ENCODE measurements around the gene NQO2.
"Not testable (repeated sequence)": the region's sequence is repeated elsewhere in the genome, so short reads cannot be mapped to it uniquely, and the experiment has no call there.

The NQO2 gene

GRCh38 chr6:2992330-2992979 is 7.2 kb upstream of the NQO2 start:
- 100% methylated on average over 5 of the region's 6 CpGs for WGBS
- H3K27ac ChIP-seq (ENCODE audit: low read length, poor library complexity, severe bottlenecking), result no peak overlapping the region

GRCh38 chr6:2993755-2994317 is 5.9 kb upstream of the NQO2 start:
- Histone ChIP-seq H3K36me3 (ENCODE audit: control insufficient read depth in 1 of 2, insufficient read depth in 2 of 2, low read depth in 1 of 2, low read length in 2 of 2) (no peaks in the 10 kb centered on the region), H3K18ac (ENCODE audit: low read depth in 1 of 2, low read length in 2 of 2) (no peak overlapping the region), H2BK5ac (ENCODE audit: low read depth, low read length, poor library complexity, severe bottlenecking) (no peak overlapping the region), H4K8ac (ENCODE audit: low read length) (no peak overlapping the region), H4K91ac (ENCODE audit: low read length) (no peak overlapping the region), H3K27me3 (ENCODE audit: control insufficient read depth in 1 of 2, insufficient read depth in 1 of 2, low read length in 2 of 2) (no peaks in the 10 kb centered on the region), H2BK15ac (ENCODE audit: low read depth, poor library complexity, severe bottlenecking) (no peak overlapping the region), H2AK5ac (ENCODE audit: low read length, severe bottlenecking) (no peak overlapping the region), H3K4ac (ENCODE audit: low read depth in 1 of 2, low read length in 2 of 2) (no peak overlapping the region), H3K27ac (ENCODE audit: low read length, poor library complexity, severe bottlenecking) (no peak overlapping the region), H3K79me1 (replicated peaks; ENCODE audit: low read length, poor library complexity, severe bottlenecking) (peaks cover 5% of the 10 kb centered on the region), H3K4me2 (ENCODE audit: low read length, poor library complexity, severe bottlenecking) (no peak overlapping the region), H2AFZ (ENCODE audit: low read depth, low read length) (no peak overlapping the region), H3K4me1 (ENCODE audit: control insufficient read depth, insufficient read depth, low read depth, low read length) (peaks cover 2% of the 10 kb centered on the region), H3K4me3 (ENCODE audit: insufficient read depth in 1 of 2, low read depth in 1 of 2, low read length in 2 of 2) (no peak overlapping the region), H2BK12ac (ENCODE audit: low read length in 2 of 2) (no peak overlapping the region), H3K14ac (ENCODE audit: low read length in 2 of 2) (no peak overlapping the region), H3K23ac (ENCODE audit: low read length in 2 of 2) (no peak overlapping the region), H3K9me3 (ENCODE audit: control insufficient read depth, low read length) (no peaks in the 10 kb centered on the region), H3K9ac (ENCODE audit: low read length) (no peak overlapping the region), H2BK120ac (ENCODE audit: low read depth, low read length) (no peak overlapping the region)
- no peak for DNase-seq
- 86% methylated on average over 3 of the region's 4 CpGs for WGBS

More at GRCh38 chr6:2992330-2992979, 7.2 kb upstream of the NQO2 start:
- no peaks in the 10 kb centered on the region for H3K36me3 ChIP-seq (ENCODE audit: control insufficient read depth in 1 of 2, insufficient read depth in 2 of 2, low read depth in 1 of 2, low read length in 2 of 2)
- no peak overlapping the region for H2BK15ac ChIP-seq (ENCODE audit: low read depth, poor library complexity, severe bottlenecking)
- H4K8ac ChIP-seq (ENCODE audit: low read length), result no peak overlapping the region
- H3K9ac ChIP-seq (ENCODE audit: low read length), result no peak overlapping the region
- H3K4me1 ChIP-seq (ENCODE audit: control insufficient read depth, insufficient read depth, low read depth, low read length), result peaks cover 5% of the 10 kb centered on the region
- no peak overlapping the region for H3K14ac ChIP-seq (ENCODE audit: low read length in 2 of 2)
- no peak overlapping the region for H2BK5ac ChIP-seq (ENCODE audit: low read depth, low read length, poor library complexity, severe bottlenecking)
- H2BK12ac ChIP-seq (ENCODE audit: low read length in 2 of 2), result no peak overlapping the region
- H3K4me2 ChIP-seq (ENCODE audit: low read length, poor library complexity, severe bottlenecking), result no peak overlapping the region
- peak overlapping the region in 1 of 2 experiments; percentile 32 for H3K4ac ChIP-seq (ENCODE audit: low read depth in 1 of 2, low read length in 2 of 2)
- no peak for DNase-seq
- H3K18ac ChIP-seq (ENCODE audit: low read depth in 1 of 2, low read length in 2 of 2), result peak overlapping the region in 1 of 2 experiments; percentile 28
- no peak overlapping the region for H2AK5ac ChIP-seq (ENCODE audit: low read length, severe bottlenecking)
- no peak overlapping the region for H2BK120ac ChIP-seq (ENCODE audit: low read depth, low read length)
- H2AFZ ChIP-seq (ENCODE audit: low read depth, low read length), result no peak overlapping the region
- H3K79me1 ChIP-seq (replicated peaks; ENCODE audit: low read length, poor library complexity, severe bottlenecking), result peaks cover 5% of the 10 kb centered on the region
- H3K9me3 ChIP-seq (ENCODE audit: control insufficient read depth, low read length), result no peaks in the 10 kb centered on the region
- no peak overlapping the region for H3K4me3 ChIP-seq (ENCODE audit: insufficient read depth in 1 of 2, low read depth in 1 of 2, low read length in 2 of 2)
- H3K23ac ChIP-seq (ENCODE audit: low read length in 2 of 2), result peak overlapping the region in 1 of 2 experiments; percentile 80
- H4K91ac ChIP-seq (ENCODE audit: low read length), result no peak overlapping the region
- no peaks in the 10 kb centered on the region for H3K27me3 ChIP-seq (ENCODE audit: control insufficient read depth in 1 of 2, insufficient read depth in 1 of 2, low read length in 2 of 2)

GRCh38 chr6:2998249-2998997 is 1.3 kb upstream of the NQO2 start:
- peak overlapping the region in 1 of 2 experiments; percentile 85 for H3K4me3 ChIP-seq (ENCODE audit: insufficient read depth in 1 of 2, low read depth in 1 of 2, low read length in 2 of 2)
- H2BK15ac ChIP-seq (ENCODE audit: low read depth, poor library complexity, severe bottlenecking); H3K27me3 ChIP-seq (ENCODE audit: control insufficient read depth in 1 of 2, insufficient read depth in 1 of 2, low read length in 2 of 2); H3K4ac ChIP-seq (ENCODE audit: low read depth in 1 of 2, low read length in 2 of 2); H2AFZ ChIP-seq (ENCODE audit: low read depth, low read length); H3K23ac ChIP-seq (ENCODE audit: low read length in 2 of 2); H2BK5ac ChIP-seq (ENCODE audit: low read depth, low read length, poor library complexity, severe bottlenecking); H3K27ac ChIP-seq (ENCODE audit: low read length, poor library complexity, severe bottlenecking); H4K91ac ChIP-seq (ENCODE audit: low read length); H3K9me3 ChIP-seq (ENCODE audit: control insufficient read depth, low read length); H2AK5ac ChIP-seq (ENCODE audit: low read length, severe bottlenecking); H3K36me3 ChIP-seq (ENCODE audit: control insufficient read depth in 1 of 2, insufficient read depth in 2 of 2, low read depth in 1 of 2, low read length in 2 of 2); H3K14ac ChIP-seq (ENCODE audit: low read length in 2 of 2); H3K79me1 ChIP-seq (replicated peaks; ENCODE audit: low read length, poor library complexity, severe bottlenecking); H3K4me1 ChIP-seq (ENCODE audit: control insufficient read depth, insufficient read depth, low read depth, low read length); H2BK12ac ChIP-seq (ENCODE audit: low read length in 2 of 2); H4K8ac ChIP-seq (ENCODE audit: low read length); H2BK120ac ChIP-seq (ENCODE audit: low read depth, low read length): not testable (repeated sequence)
- DNase-seq, result peak; percentile 60
- H3K18ac ChIP-seq (ENCODE audit: low read depth in 1 of 2, low read length in 2 of 2), result peak overlapping the region in 1 of 2 experiments; percentile 24
- H3K4me2 ChIP-seq (ENCODE audit: low read length, poor library complexity, severe bottlenecking), result peak overlapping the region; percentile 95
- 12% methylated on average over 8 of the region's 16 CpGs for WGBS
- H3K9ac ChIP-seq (ENCODE audit: low read length), result peak overlapping the region; percentile 90

- no peak overlapping the region for H2AK5ac ChIP-seq (ENCODE audit: low read length, severe bottlenecking)
- DNase-seq, result peak; percentile 95
- peak overlapping the region; percentile 86 for H2AFZ ChIP-seq (ENCODE audit: low read depth, low read length)
- no peaks in the 10 kb centered on the region for H3K27me3 ChIP-seq (ENCODE audit: control insufficient read depth in 1 of 2, insufficient read depth in 1 of 2, low read length in 2 of 2)
- H3K27ac ChIP-seq (ENCODE audit: low read length, poor library complexity, severe bottlenecking), result no peak overlapping the region
- H3K79me1 ChIP-seq (replicated peaks; ENCODE audit: low read length, poor library complexity, severe bottlenecking), result peaks cover 3% of the 10 kb centered on the region
- peak overlapping the region; percentile 60 to 85 for H3K4me3 ChIP-seq (ENCODE audit: insufficient read depth in 1 of 2, low read depth in 1 of 2, low read length in 2 of 2)
- 2% methylated on average over 25 of the region's 30 CpGs for WGBS
- H4K91ac ChIP-seq (ENCODE audit: low read length), result no peak overlapping the region
- H3K4me2 ChIP-seq (ENCODE audit: low read length, poor library complexity, severe bottlenecking), result peak overlapping the region; percentile 95
- H3K23ac ChIP-seq (ENCODE audit: low read length in 2 of 2), result no peak overlapping the region
- H4K8ac ChIP-seq (ENCODE audit: low read length), result no peak overlapping the region
- H3K9me3 ChIP-seq (ENCODE audit: control insufficient read depth, low read length), result no peaks in the 10 kb centered on the region
- no peak overlapping the region for H2BK5ac ChIP-seq (ENCODE audit: low read depth, low read length, poor library complexity, severe bottlenecking)
- peak overlapping the region in 1 of 2 experiments; percentile 76 for H3K18ac ChIP-seq (ENCODE audit: low read depth in 1 of 2, low read length in 2 of 2)
- no peak overlapping the region for H3K4ac ChIP-seq (ENCODE audit: low read depth in 1 of 2, low read length in 2 of 2)
- H2BK120ac ChIP-seq (ENCODE audit: low read depth, low read length), result no peak overlapping the region
- peaks cover 9% of the 10 kb centered on the region for H3K4me1 ChIP-seq (ENCODE audit: control insufficient read depth, insufficient read depth, low read depth, low read length)
- no peak overlapping the region for H3K14ac ChIP-seq (ENCODE audit: low read length in 2 of 2)
- peaks cover 0 to under 1% of the 10 kb centered on the region in 2 experiments for H3K36me3 ChIP-seq (ENCODE audit: control insufficient read depth in 1 of 2, insufficient read depth in 2 of 2, low read depth in 1 of 2, low read length in 2 of 2)
- peak overlapping the region; percentile 90 for H3K9ac ChIP-seq (ENCODE audit: low read length)
- no peak overlapping the region for H2BK15ac ChIP-seq (ENCODE audit: low read depth, poor library complexity, severe bottlenecking)
- H2BK12ac ChIP-seq (ENCODE audit: low read length in 2 of 2), result no peak overlapping the region
Observed at GRCh38 chr6:2998998-2999617, 586 bp upstream of the NQO2 start.
